Kidney (tissue), 14 donors: ENCODE data around the gene BABAM1. TPM values are rescaled to one million over a fixed set of nuclear protein-coding genes. Genes with fewer than 3 reads are reported as not detected.

Experiments used
- DNase-seq, 5 donors: peaks; one replicate each; pipeline ENCODE4 v3.0.0-alpha.2; 2013 to 2020
- FAIRE-seq: peaks from 2 replicates; lab custom pipeline; 2012; peaks lifted over from hg19 to GRCh38; lab: Jason Lieb, UNC
- H3K27ac ChIP-seq, 2 donors: one replicate each; pipeline ENCODE4 v1.7.0; 2013; ENCODE audit warnings: low read depth in 2 of 2, low read length in 2 of 2, inconsistent platforms in 1 of 2
- H3K27me3 ChIP-seq: one replicate; pipeline ENCODE4 v1.7.1; 2013; ENCODE audit warnings: low read length, inconsistent platforms; ENCODE audit not compliant: control insufficient read depth, insufficient read depth
- H3K36me3 ChIP-seq, 3 donors: one replicate each; pipeline versions ENCODE4 v1.7.0 to v1.7.1; 2013; ENCODE audit warnings: low read length in 3 of 3, control low read depth in 1 of 3, inconsistent platforms in 1 of 3; ENCODE audit not compliant: insufficient read depth in 3 of 3, control insufficient read depth in 2 of 3
- H3K4me1 ChIP-seq, 3 donors: one replicate each; pipeline versions ENCODE4 v1.7.0 to v1.7.1; 2013; ENCODE audit warnings: low read length in 3 of 3, inconsistent platforms in 1 of 3, low read depth in 1 of 3; ENCODE audit not compliant: control insufficient read depth in 2 of 3, insufficient read depth in 2 of 3
- H3K4me3 ChIP-seq, 3 donors: one replicate each; pipeline versions ENCODE4 v1.7.0 to v1.8.1; 2013; ENCODE audit warnings: low read length in 3 of 3, control low read depth in 1 of 3, inconsistent platforms in 1 of 3
- H3K9ac ChIP-seq, 3 donors: one replicate each; pipeline versions ENCODE4 v1.7.0 to v1.7.1; 2013; ENCODE audit warnings: low read length in 3 of 3, control low read depth in 1 of 3, inconsistent platforms in 1 of 3
- H3K9me3 ChIP-seq, 3 donors: one replicate each; pipeline versions ENCODE4 v1.7.0 to v1.7.1; 2013; ENCODE audit warnings: low read length in 3 of 3, control low read depth in 1 of 3, inconsistent platforms in 1 of 3; ENCODE audit not compliant: control insufficient read depth in 2 of 3, insufficient read depth in 1 of 3
- intact Hi-C: fragments of 100-400 bp; cut with DNase I; formaldehyde crosslinking; loops from one replicate; pipeline ENCODE4 v1.11.1; 2022
- polyA plus RNA-seq: library from polyadenylated mRNA; stranded (reverse); fragments of 350-450 nt; fragmentation: Illumina TruSeq; extraction: RNeasy Lipid Tissue Mini Kit (QIAGEN cat#74804); gene quantifications from one replicate; pipeline ENCODE4 v1.2.3, GENCODE V29; 2014; ENCODE audit warnings: low read depth, low replicate concordance; ENCODE audit not compliant: insufficient read depth
- total RNA-seq: library from RNA; stranded (reverse); fragmentation: NEBNext Ultra II Directional; extraction: Animal tissue kit (Norgen Biotek cat#: 25700); gene quantifications from one replicate; pipeline ENCODE4 v1.2.1, GENCODE V29; 2021
- TF ChIP-seq, protein P1 (sequence below): IDR thresholded peaks from 3 replicates; pipeline ENCODE4 v1.5.1; 2012; ENCODE audit warnings: mild to moderate bottlenecking, moderate library complexity, borderline replicate concordance; ENCODE audit not compliant: insufficient read depth; ENCODE audit errors: extremely low read depth
- donor health status: control.
- donor health status: control.
- donor health status: control.
- donor health status: control.
- donor health status: control.
- donor health status: DM: yes; HTN: yes; CAD: no.
- donor health status: Normal renal cell carcinoma (clear cell type).

BABAM1 gene
- total and polyA plus RNA-seq, 2 donors from 2014 or later, result 69.4 to 105 TPM

- FAIRE-seq, result no peak
- H3K4me1 ChIP-seq, result peaks cover 0 to 17% (median 10%) of the 10 kb centered on the region in 3 donors
- no peaks in the 10 kb centered on the region for H3K27me3 ChIP-seq
- TF ChIP-seq, protein P1, sequence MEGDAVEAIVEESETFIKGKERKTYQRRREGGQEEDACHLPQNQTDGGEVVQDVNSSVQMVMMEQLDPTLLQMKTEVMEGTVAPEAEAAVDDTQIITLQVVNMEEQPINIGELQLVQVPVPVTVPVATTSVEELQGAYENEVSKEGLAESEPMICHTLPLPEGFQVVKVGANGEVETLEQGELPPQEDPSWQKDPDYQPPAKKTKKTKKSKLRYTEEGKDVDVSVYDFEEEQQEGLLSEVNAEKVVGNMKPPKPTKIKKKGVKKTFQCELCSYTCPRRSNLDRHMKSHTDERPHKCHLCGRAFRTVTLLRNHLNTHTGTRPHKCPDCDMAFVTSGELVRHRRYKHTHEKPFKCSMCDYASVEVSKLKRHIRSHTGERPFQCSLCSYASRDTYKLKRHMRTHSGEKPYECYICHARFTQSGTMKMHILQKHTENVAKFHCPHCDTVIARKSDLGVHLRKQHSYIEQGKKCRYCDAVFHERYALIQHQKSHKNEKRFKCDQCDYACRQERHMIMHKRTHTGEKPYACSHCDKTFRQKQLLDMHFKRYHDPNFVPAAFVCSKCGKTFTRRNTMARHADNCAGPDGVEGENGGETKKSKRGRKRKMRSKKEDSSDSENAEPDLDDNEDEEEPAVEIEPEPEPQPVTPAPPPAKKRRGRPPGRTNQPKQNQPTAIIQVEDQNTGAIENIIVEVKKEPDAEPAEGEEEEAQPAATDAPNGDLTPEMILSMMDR, result no peak
- intact Hi-C loops, result no loop called here
- H3K27ac ChIP-seq, result peak overlapping the region in 1 of 2 donors; percentile 43
- H3K9ac ChIP-seq, result peak overlapping the region in 2 of 3 donors; percentile 58 to 82
- H3K4me3 ChIP-seq, result peak overlapping the region in 2 of 3 donors; percentile 48 to 66
- no peaks in the 10 kb centered on the region for H3K9me3 ChIP-seq
- H3K36me3 ChIP-seq, result no peaks in the 10 kb centered on the region
- DNase-seq, result peak in 3 of 5 donors; percentile 29 to 86 (median 82)
Observed at GRCh38 chr19:17302391-17303166, 35.3 kb downstream of the BABAM1 start.

GRCh38 chr19:17303167-17303939, 36.1 kb downstream of the BABAM1 start, which contains the start of gene ABHD8:
TSS of gene ABHD8 (minus strand) at chr19:17303425. CDS start at chr19:17301616, 1,809 bp downstream.
- Histone ChIP-seq H3K27ac (peak within 1 kb of the TSS in 1 of 2 donors; percentile 43), H3K36me3 (no peaks in the 10 kb centered on the region), H3K4me3 (peak within 1 kb of the TSS in 2 of 3 donors; percentile 48 to 66), H3K9ac (peak within 1 kb of the TSS in 2 of 3 donors; percentile 58 to 82), H3K9me3 (no peaks in the 10 kb centered on the region), H3K4me1 (peaks cover 0 to 19% (median 10%) of the 10 kb centered on the region in 3 donors), H3K27me3 (no peaks in the 10 kb centered on the region)
- DNase-seq (peak; percentile 97 to 99 (median 98)), FAIRE-seq (peak; percentile 37)
- TF ChIP-seq, protein P1, result peak; percentile 54
- intact Hi-C loops, result no loop called here

DNA sequence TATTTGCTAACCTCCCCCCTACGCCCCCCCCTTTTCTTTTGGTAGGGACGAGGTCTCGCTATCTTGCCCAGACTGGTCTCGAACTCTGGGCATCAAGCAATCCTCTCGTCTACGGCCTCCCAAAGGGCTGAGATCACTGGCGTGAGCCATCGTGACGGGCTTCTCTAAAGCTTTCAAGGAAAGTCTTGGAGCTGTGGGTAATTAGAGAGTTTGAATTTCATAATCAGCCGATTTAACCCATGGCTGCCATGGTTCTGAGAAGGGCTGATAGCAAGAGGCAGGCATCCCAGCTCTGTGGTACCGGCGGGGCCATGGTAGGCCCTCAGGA, 36.7 kb downstream of the BABAM1 start:
- H3K36me3 ChIP-seq, result no peaks in the 10 kb centered on the region
- H3K4me3 ChIP-seq, result peak overlapping the region in 1 of 3 donors; percentile 66
- peaks cover 0 to 19% (median 10%) of the 10 kb centered on the region in 3 donors for H3K4me1 ChIP-seq
- no peaks in the 10 kb centered on the region for H3K27me3 ChIP-seq
- FAIRE-seq (no peak), DNase-seq (peak in 1 of 5 donors; percentile 70)
- intact Hi-C loops, result no loop called here
- H3K27ac ChIP-seq, result peak overlapping the region in 1 of 2 donors; percentile 43
- no peaks in the 10 kb centered on the region for H3K9me3 ChIP-seq
- H3K9ac ChIP-seq, result no peak overlapping the region
- TF ChIP-seq, protein P1, result no peak
